Ecto neural progenitor cell (in vitro differentiated cells): Measurements from ENCODE around the gene ZNF184.

ENCODE experiments used
- DNase-seq: peaks from one replicate; pipeline ENCODE4 v3.0.0-alpha.2; 2018; ENCODE audit warnings: low spot score

The ZNF184 gene

GRCh38 chr6:27472617-27473400 lies at the start of gene ZNF184:
Gene ZNF184, minus strand, starts transcription at chr6:27473105. Its CDS starts 811 bp downstream, at chr6:27472294.
- peak; percentile 96 for DNase-seq

DNA sequence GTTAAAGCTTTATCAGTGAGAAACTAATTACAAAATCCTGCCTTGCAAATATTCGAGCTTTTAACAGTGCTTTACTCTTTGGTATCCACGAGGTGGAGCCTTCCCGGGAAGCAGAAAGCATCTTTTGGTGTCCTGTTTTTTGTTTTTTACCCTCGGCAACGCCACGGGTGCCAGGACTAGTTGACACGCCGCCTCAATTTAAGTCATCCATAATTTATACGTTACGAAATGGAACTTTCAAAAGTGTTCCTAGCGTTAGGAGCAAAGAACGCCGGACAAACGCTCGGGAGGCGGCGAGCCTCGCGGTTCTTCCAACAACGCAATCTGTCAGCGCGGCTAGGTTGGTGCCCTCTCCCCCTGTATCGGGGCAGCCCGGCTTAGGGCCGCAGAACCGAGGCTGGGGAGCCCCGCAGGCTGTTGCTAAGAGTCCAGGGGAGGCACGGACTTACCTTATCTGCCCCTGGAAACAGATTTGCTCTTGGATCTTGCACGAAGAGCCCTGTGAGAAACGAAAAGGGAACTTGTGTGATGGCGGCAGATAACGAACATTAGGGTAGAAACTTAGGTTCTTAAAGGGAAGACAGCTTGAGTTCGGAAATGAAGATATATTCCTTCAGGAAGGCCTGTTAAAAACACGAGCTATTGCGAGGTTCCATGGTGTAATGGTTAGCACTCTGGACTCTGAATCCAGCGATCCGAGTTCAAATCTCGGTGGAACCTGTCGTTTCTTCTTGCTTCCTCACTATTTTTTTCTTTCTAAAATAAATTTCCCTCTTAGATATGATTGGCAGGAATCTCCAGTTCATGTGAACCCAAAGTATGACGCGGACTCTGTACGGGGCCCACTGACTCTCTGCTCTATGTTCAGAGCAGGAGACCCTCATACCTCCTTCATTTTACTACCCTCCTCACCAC lies 46.2 kb upstream of the ZNF184 start:
- DNase-seq, result peak; percentile 78

- no peak for DNase-seq
Measured at GRCh38 chr6:27517928-27518787, 45.3 kb upstream of the ZNF184 start.

DNA sequence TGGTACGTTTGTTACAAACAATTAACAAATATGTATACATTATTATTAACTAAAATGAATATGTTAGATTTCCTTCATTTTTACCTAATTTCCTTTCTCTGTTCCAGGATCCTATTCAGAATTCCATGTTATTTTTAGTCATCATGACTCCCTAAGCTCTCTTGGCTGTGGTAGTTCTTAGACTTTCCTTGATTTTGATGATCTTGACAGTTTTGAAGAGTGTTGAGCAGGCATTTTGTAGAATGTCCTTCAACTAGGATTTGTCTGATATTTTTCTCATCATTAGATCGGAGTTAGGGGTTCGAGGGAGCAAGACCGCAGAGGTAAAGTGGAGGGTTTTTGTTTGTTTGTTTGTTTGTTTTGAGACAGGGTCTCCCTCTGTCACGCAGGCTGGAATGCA lies 44.3 kb upstream of the ZNF184 start:
- no peak for DNase-seq

DNA sequence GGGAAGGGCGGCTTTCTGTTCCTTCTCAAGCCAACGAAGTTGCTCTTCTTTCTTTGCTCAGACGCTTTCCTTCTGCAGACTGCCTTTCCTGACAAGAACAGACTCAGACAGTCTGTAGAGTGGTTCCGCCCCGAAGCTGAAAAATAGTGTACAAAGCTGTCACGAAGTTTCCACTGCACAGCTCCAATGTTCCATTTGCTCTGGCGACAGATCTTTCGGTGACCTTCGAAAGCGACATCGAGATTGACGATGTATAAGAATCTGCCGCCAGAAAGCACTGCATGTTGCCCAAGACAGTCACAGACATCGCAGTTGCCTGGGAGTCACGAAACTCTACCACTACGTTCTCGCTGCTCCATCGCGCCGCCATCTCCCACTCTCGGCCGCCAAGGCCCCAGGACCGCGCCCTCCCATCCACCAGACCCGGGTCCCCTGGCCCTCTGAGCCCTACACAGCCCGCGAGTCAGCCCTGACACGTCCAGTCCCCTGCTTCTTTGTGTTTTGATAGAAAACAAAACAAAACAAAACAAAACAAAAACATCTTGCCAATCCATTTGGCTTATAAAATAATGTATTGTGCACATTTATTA lies 42.1 kb upstream of the ZNF184 start:
- no peak for DNase-seq

DNA sequence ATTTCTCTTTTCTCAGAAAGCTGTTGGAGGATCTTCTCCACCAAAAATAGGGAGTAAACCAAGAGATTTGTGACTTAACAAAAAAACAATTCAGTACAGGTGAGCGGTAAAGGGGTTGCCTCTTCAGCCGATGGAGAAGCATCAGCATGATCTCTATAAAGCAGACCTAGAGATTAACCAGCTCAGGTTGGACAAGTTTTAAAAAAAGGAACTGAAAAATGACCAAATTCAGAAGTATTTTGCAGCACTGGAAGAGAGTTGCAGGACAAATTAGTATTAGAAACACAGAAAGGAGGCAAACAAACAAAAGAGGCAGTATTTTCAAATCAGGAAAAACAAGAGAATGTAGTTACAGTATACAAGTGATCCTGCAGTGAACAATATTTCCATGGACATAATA lies 39.6 kb upstream of the ZNF184 start:
- no peak for DNase-seq

GRCh38 chr6:27507041-27507956 lies 34.4 kb upstream of the ZNF184 start:
- DNase-seq, result no peak

DNA sequence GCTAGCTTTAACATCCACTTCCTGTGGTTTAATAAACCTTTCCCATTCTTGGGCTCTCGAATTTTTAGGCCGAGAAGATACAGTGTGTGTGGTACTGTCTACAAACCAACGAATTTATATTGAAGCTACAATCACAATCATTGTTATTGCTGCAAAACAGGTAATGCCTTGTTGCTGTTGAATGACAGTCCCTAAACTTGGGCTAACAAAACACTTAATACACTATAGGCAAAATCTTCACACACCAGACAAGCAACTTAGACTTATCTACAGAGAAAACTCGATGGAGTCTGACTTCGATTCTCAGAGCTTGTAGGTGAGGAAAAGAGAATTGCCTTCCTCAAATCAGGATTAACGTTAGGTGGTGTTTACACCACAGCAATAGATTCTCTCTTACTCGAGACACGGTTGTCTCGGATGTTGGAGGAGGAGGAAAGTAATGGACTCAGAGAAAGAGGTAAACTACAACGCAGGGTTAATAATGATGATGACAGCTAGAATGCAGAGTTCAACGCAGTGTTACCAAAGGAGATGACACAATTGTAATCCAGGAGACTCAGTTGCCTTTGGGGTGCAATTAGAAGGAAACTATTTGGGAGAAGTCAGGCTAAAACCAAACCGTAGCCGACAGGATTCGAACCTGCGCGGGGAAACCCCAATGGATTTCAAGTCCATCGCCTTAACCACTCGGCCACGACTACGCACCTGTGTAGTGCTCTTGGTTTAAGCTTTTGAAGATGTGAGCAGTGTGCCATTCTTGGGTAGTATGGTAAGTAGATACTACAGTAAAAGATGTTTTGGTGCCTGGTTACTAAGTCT lies 32.5 kb upstream of the ZNF184 start:
- DNase-seq, result peak; percentile 67

GRCh38 chr6:27503436-27504030 lies 30.6 kb upstream of the ZNF184 start:
- peak; percentile 84 for DNase-seq

- peak; percentile 66 for DNase-seq
Measured at GRCh38 chr6:27502508-27503435, 29.9 kb upstream of the ZNF184 start.

DNA sequence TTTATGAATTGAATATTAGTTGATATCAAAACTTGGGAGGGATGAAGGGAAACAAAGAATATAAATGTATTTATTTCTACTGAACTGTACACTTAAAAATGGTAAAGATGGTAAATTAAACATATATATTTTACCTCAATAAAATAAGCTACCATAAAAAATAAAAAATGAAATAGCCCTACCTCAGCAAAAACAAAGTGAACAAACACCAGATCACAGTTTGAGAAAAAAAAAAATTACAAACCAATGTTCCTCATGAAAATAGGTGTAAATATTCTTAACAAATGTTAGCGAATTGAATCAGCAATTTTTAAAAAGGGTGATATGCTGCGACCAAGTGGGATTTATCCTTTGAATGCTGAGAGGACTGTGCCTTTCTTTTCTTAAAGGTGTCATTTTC lies 28.3 kb upstream of the ZNF184 start:
- no peak for DNase-seq

DNA sequence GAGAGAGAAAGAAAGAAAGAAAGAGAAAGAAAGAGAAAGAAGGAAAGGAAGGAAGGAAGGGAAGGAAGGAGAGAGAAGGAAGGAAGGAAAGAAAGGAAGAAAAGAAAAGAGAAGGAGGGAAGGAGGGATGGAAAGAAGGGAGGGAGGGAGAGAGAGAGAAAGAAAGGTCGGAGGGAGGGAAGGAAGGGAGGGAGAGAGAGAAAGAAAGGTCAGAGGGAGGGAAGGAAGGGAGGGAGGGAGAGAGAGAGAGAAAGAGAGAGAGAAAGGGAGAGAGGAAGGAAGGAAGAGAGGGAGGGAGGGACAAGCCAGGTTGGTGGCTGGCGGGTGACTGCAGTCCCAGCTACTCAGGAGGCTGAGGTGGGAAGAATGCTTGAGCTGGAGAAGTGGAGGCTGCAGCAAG lies 27.3 kb upstream of the ZNF184 start:
- DNase-seq, result no peak

- peak; percentile 80 for DNase-seq
Measured at GRCh38 chr6:27495386-27496135, 22.7 kb upstream of the ZNF184 start.

DNA sequence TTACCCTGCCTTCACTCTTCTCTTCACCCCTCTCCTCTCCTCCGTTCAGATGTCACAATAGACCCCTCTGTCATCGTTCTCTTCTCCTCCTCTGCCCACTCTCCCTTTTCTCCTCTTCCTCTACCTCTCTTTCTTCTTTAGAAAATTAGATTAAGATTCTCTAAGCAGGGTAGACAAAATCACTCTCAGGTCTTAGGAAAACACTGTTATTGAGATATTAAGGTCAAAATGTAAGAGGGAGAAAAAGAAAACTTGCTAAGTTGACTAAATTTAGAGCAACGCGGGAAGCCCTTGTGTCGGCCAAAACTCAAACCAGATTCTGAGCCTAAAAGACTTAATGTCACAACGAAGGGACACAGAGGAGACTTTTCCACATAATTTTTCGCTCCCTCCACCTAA lies 22.1 kb upstream of the ZNF184 start:
- DNase-seq, result no peak

DNA sequence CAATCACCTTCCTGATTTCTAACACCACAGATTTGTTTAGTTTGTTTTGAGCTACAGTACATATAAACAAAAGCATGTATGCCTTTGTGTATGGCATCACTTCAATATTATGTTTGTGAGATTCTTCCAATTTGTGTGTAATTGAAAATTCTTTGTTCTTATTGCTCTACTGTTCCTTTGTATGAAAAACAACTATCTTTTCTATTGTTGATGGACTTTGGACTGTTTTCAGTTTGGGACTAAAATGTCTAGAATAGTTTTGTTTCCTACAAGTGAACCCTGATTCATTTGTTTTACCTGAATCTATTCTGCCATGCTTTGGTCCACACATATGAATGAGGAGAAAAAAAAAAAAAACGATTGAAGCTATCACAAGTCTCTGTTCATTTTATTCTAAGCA lies 21.2 kb upstream of the ZNF184 start:
- DNase-seq, result no peak

- DNase-seq, result no peak
Measured at GRCh38 chr6:27492631-27493190, 19.8 kb upstream of the ZNF184 start.
